ENCODE results near the gene KLHL28. TPM values are rescaled to one million over a fixed set of nuclear protein-coding genes. Genes with fewer than 3 reads are reported as not detected.
A peak's percentile ranks its signal among the peaks of the same experiment; 100 is the strongest.

KLHL28 gene, protein sequence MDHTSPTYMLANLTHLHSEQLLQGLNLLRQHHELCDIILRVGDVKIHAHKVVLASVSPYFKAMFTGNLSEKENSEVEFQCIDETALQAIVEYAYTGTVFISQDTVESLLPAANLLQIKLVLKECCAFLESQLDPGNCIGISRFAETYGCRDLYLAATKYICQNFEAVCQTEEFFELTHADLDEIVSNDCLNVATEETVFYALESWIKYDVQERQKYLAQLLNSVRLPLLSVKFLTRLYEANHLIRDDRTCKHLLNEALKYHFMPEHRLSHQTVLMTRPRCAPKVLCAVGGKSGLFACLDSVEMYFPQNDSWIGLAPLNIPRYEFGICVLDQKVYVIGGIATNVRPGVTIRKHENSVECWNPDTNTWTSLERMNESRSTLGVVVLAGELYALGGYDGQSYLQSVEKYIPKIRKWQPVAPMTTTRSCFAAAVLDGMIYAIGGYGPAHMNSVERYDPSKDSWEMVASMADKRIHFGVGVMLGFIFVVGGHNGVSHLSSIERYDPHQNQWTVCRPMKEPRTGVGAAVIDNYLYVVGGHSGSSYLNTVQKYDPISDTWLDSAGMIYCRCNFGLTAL
- 10 to 100 TPM; 13.8 to 16.5 TPM for total RNA-seq

DNA sequence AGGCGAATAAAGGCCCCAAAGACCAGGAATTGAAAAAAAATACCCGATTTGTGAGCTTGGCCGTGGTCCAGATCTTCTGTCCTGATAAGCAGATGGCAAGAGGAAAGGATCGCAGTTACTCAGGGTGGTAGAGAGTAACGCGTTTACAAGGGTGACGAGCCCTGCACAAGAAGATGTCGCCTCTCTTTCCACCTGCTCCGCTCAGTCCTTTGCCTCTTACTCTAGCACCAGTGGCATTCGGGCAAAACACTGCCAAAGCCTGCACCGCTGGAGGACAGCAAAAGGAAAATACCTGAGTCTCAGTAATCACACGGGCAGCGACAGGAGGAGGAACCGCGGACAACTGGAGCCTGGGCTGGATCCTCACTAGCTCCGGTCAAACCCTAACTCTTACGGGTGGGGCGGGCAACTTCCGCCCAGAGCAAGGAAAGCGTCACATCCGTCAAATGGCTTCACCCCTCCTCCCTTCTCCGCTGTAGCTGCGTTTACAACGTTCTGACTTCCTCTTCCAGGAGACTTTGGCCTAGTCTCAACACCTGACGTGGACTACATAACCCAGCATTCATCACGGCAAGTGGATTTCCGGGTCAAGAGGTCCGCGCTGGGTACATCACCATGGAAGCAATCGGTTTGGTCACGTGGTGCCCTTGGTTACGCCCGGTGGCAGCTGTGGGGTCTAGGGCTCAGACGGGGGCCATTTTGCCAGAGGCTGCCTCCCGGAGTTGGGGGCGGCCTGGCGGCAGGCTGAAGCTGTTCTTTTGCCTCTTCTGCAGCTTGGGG, at the start of gene KLHL28, which contains the start of gene TOGARAM1:
TSS of gene KLHL28 (minus strand) at position 394 of the 780 bp plus-strand sequence. CDS start 16,019 bp downstream, outside the sequence.
TSS of gene TOGARAM1 (plus strand) at position 637 of the 780 bp plus-strand sequence. CDS start 232 bp downstream, outside the sequence.
- ATAC-seq (peak; percentile 98), DNase-seq (ENCODE audit: low spot score) (peak; percentile 97)
- peaks cover 35 to 41% of the 10 kb centered on the region in 2 donors for H3K4me1 Mint-ChIP-seq (ENCODE audit: low read depth in 2 of 2)
- H3K27me3 Mint-ChIP-seq, result no peaks in the 10 kb centered on the region
- peaks cover 13% of the 10 kb centered on the region for H3K36me3 Mint-ChIP-seq
- H3K4me3 Mint-ChIP-seq, result no peak within 1 kb of the TSS
- no peak within 1 kb of the TSS for H3K27ac Mint-ChIP-seq
- no peaks in the 10 kb centered on the region for H3K9me3 Mint-ChIP-seq

DNA sequence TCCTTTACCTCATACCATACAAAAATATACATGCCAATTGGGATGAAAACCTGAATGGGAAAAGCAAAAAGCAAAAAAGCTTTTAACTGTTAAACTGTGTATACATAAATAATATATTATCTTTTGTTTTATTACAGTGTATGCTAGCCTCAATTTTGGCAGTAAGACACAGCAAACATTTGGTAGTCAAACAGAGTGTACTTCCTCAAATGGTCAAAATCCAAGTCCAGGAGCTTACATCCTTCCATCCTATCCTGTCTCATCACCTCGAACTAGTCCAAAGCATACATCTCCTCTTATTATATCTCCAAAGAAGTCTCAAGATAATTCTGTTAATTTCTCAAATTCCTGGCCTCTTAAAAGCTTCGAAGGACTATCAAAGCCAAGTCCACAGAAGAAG, 42.2 kb upstream of the KLHL28 start:
- ATAC-seq (no peak), DNase-seq (ENCODE audit: low spot score) (no peak)
- Mint-ChIP-seq H3K9me3 (no peaks in the 10 kb centered on the region), H3K27ac (no peak overlapping the region), H3K27me3 (no peaks in the 10 kb centered on the region), H3K4me3 (no peak overlapping the region), H3K4me1 (ENCODE audit: low read depth in 2 of 2) (no peaks in the 10 kb centered on the region), H3K36me3 (peaks cover 6% of the 10 kb centered on the region)

DNA sequence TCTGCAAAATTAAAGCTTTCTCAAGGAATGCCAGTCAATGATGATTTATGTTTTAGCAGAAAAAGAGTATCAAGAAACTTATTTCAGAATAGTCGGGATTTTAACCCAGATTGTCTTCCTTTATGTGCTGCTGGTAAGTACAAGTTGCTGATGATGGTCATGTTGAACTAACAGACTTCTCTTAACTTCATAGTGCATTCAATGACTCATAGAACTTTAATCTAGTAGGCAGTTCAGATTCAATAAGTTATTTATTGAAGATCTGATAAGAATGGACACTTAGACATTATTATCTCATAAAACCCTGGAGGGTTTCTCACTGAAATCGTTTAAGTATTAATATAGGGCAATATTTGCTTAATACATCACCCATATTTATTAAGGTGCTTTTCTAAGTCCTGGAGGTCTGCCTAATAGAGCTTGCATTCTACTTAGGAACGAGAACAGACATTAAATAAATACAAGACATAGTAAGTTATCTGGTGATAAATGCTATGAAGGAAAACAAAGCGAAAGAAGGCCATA, 34.1 kb upstream of the KLHL28 start:
- no peaks in the 10 kb centered on the region for H3K4me1 Mint-ChIP-seq (ENCODE audit: low read depth in 2 of 2)

DNA sequence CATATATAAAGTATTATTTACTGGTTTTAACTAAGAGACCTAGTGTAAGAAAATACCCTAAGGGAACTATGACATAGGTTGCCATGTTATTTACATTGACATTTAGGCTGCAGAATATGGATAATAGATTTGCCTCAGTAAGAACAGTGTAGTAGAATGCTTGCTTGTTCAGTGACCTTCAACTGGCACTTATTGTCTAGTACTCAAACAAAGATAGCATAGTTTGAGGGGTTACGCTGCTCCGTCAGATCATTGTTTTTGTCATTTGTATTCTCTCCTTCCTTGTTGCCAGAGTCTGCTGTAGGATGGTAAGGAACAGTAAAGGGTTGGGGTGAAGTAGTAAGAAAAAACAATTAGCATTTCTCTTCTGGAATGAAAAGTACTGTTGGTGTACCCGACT, 33.4 kb upstream of the KLHL28 start:
- Mint-ChIP-seq H3K27ac (no peak overlapping the region), H3K27me3 (no peaks in the 10 kb centered on the region), H3K4me1 (ENCODE audit: low read depth in 2 of 2) (peaks cover 0 to 4% of the 10 kb centered on the region in 2 donors), H3K4me3 (no peak overlapping the region), H3K36me3 (peaks cover 13% of the 10 kb centered on the region), H3K9me3 (no peaks in the 10 kb centered on the region)
- DNase-seq (ENCODE audit: low spot score) (no peak), ATAC-seq (no peak)

More for the DNA sequence above, 34.1 kb upstream of the KLHL28 start:
- no peak for DNase-seq (ENCODE audit: low spot score)
- Mint-ChIP-seq H3K4me3 (no peak overlapping the region), H3K36me3 (peaks cover 16% of the 10 kb centered on the region), H3K9me3 (no peaks in the 10 kb centered on the region), H3K27ac (no peak overlapping the region), H3K27me3 (no peaks in the 10 kb centered on the region)
- ATAC-seq, result no peak

DNA sequence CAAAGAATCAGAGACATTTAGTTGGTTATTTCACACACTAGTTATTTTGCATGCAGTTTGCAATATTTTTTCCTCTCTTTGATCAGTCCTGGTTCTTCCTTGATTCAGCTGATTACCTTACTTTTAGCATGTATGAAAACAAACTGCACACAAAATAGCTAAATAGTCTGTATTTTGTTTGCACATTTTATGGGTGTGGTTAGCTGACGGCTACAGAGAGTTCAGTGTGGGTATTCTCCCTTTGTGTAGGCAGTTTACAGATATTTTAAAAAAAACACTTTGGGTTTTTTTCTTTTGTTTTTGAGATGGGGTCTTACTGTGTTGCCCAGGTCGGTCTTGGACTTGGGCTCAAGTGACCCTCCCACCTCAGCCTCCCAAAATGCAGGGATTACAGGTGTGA, 28.8 kb upstream of the KLHL28 start:
- no peak for ATAC-seq
- Mint-ChIP-seq H3K4me1 (ENCODE audit: low read depth in 2 of 2) (peaks cover 7 to 10% of the 10 kb centered on the region in 2 donors), H3K27me3 (no peaks in the 10 kb centered on the region), H3K27ac (no peak overlapping the region), H3K9me3 (no peaks in the 10 kb centered on the region), H3K36me3 (no peaks in the 10 kb centered on the region), H3K4me3 (no peak overlapping the region)
- no peak for DNase-seq (ENCODE audit: low spot score)

DNA sequence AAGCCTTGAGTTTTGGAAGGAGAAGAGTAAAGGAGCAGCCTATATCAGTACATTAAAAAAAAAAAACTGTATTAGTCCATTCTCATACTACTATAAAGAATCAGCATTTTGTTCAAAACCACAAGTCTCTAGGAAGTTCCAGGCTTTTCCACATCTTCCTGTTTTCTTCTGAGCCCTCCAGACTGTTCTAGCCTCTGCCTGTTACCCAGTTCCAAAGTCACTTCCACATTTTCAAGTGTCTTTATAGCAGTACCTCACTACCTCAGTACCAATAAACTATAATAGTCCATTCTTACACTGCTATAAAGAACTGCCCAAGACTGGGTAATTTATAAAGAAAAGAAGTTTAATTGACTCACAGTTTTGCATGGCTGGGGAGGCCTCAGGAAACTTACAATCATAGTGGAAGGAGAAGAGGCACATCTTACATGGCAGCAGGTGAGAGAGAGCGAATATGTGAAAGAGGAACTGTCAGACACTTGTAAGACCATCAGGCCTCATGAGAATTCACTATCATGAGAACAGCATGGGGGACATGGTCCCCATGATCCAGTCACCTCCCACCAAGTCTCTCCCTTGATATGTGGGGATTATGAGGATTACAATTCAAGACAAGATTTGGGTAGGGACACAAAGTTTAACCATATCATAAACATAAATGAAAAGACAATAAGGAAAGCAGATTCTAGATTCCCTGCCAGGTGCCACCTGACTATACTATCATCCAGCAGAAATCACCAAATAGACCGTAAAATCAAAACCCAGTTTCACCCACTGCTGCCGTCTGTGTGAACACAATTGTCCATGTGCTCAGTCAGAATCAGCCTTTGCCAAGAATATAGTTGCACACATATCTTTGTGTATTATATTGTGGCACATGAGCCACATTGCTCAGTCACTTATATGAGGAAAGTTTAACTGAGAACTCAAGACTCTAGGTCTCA, 28.0 kb upstream of the KLHL28 start:
- Mint-ChIP-seq H3K4me1 (ENCODE audit: low read depth in 2 of 2) (peaks cover 7 to 10% of the 10 kb centered on the region in 2 donors), H3K9me3 (no peaks in the 10 kb centered on the region), H3K4me3 (no peak overlapping the region), H3K36me3 (no peaks in the 10 kb centered on the region), H3K27ac (no peak overlapping the region), H3K27me3 (no peaks in the 10 kb centered on the region)
- ATAC-seq (no peak), DNase-seq (ENCODE audit: low spot score) (no peak)

DNA sequence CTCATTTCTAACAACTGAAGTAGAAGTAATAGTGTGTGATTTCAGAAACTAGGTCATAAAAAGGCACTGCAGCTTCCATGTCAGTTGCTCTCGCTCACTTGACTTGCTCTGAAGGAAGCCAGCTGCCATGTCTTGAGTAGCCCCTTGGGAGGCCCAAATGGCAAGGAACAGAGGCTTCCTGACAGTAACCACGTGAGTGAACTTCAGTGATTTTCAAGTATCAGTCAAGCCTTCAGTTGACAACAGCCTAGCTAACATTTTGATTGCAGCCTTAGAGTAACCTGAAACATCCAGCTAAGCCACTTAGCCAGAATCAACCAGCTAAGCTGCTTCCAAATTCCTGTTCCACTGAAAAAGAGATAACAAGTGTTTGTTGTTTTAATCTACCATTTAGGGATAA, 26.9 kb upstream of the KLHL28 start:
- H3K4me1 Mint-ChIP-seq (ENCODE audit: low read depth in 2 of 2), result peaks cover 7 to 10% of the 10 kb centered on the region in 2 donors

DNA sequence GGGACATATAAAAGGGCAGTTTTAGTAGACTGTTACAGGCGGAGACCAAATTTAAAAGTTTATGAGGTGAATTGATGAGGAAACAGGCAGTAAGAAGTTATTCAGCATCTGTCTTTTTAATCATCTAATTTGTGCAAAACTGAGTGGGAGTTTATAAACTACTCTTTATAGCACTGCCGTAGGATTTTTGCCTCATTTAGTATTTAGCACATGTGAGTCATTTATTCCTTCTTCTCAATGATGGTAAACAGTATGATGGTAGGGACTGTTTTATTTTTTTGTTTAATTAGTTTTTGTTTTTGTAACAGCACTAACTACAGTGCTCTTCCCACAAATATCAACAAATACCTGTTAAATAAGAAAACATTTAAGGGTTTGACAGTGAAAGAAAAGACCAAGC, 20.8 kb upstream of the KLHL28 start:
- Mint-ChIP-seq H3K4me3 (no peak overlapping the region), H3K27me3 (no peaks in the 10 kb centered on the region), H3K4me1 (ENCODE audit: low read depth in 2 of 2) (peaks cover 17 to 26% of the 10 kb centered on the region in 2 donors), H3K27ac (no peak overlapping the region), H3K9me3 (no peaks in the 10 kb centered on the region), H3K36me3 (no peaks in the 10 kb centered on the region)
- ATAC-seq (no peak), DNase-seq (ENCODE audit: low spot score) (no peak)

More for the DNA sequence above, 26.9 kb upstream of the KLHL28 start:
- Mint-ChIP-seq H3K4me3 (no peak overlapping the region), H3K9me3 (no peaks in the 10 kb centered on the region), H3K27me3 (no peaks in the 10 kb centered on the region), H3K27ac (no peak overlapping the region), H3K36me3 (no peaks in the 10 kb centered on the region)
- ATAC-seq (no peak), DNase-seq (ENCODE audit: low spot score) (no peak)

DNA sequence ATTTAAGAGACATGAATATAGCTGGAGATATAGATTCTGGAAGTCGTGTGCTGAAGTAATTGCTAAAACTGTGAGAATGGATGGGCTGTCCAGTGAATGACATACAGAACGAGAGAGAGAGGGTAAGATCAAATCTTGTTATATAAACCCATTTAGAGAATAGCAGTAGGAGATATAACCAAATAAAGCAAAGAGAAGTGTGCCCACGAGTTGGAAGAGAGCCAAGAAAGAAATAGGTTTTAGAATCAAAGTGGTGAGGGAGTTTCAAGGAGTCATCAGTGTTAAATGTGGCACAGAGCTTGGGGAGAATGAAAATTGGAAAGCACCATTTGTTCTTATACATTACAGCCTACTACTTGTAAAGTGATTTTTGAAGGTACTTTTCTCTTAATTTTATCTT, 19.5 kb upstream of the KLHL28 start:
- no peak overlapping the region for H3K4me3 Mint-ChIP-seq
- H3K27me3 Mint-ChIP-seq, result no peaks in the 10 kb centered on the region
- no peaks in the 10 kb centered on the region for H3K36me3 Mint-ChIP-seq
- ATAC-seq, result no peak
- no peaks in the 10 kb centered on the region for H3K9me3 Mint-ChIP-seq
- DNase-seq (ENCODE audit: low spot score), result no peak
- H3K27ac Mint-ChIP-seq, result peak overlapping the region in 1 of 2 donors; percentile 9
- peaks cover 17 to 28% of the 10 kb centered on the region in 2 donors for H3K4me1 Mint-ChIP-seq (ENCODE audit: low read depth in 2 of 2)

DNA sequence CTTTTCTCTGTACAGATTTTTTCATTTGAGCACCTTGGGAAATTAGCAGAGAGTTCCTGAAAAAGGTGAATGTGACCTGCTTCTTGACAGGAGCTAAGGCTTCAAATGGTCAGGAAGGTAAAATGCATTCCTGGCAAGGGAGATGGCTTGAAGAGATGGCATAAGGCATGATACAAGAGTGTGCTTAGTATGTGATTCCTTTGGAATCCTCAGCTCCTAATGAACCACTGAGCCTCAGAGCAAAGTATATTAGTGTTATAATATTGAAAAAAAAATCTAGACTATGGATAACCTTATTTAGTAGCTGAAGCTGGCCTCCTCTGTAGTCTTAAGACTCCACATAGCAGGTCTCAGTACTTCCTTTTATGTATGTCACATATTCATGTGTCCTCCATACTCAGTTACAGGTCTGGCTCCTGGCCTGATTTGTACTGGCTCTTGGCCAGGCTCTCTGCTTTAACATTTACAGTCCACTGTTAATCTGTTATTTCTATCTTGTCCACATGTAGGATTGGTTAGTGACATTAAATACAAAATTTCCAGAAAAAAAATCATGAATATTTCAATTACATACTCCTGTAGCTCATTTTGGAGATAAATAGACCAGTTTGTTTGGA, 18.1 kb upstream of the KLHL28 start:
- Mint-ChIP-seq H3K4me1 (ENCODE audit: low read depth in 2 of 2) (peaks cover 17 to 32% of the 10 kb centered on the region in 2 donors), H3K36me3 (no peaks in the 10 kb centered on the region), H3K27ac (peak overlapping the region in 1 of 2 donors; percentile 9), H3K4me3 (no peak overlapping the region), H3K27me3 (no peaks in the 10 kb centered on the region), H3K9me3 (no peaks in the 10 kb centered on the region)
- DNase-seq (ENCODE audit: low spot score), result no peak
- no peak for ATAC-seq

DNA sequence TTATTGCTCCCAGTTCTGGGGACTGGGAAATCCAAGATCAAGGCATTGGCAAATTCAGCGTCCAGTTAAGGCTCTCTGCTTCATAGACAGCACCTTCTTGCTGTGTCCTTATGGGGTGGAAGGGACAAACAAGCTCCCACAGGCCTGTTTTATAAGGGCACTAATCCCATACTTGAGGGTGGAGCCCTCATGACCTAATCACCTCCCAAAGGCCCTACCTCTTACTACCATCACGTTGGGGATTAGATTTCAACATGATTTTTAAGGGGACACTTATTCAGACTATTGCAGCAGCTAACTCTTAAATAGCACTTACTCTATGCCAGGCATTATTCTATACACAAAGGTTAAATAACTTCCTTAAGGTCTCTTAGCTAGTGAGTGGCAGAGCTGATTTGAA, 17.5 kb upstream of the KLHL28 start:
- Mint-ChIP-seq H3K4me3 (no peak overlapping the region), H3K27me3 (no peaks in the 10 kb centered on the region), H3K4me1 (ENCODE audit: low read depth in 2 of 2) (peaks cover 17 to 33% of the 10 kb centered on the region in 2 donors), H3K9me3 (no peaks in the 10 kb centered on the region), H3K27ac (no peak overlapping the region), H3K36me3 (peaks cover under 1% of the 10 kb centered on the region)
- ATAC-seq (no peak), DNase-seq (ENCODE audit: low spot score) (no peak)

DNA sequence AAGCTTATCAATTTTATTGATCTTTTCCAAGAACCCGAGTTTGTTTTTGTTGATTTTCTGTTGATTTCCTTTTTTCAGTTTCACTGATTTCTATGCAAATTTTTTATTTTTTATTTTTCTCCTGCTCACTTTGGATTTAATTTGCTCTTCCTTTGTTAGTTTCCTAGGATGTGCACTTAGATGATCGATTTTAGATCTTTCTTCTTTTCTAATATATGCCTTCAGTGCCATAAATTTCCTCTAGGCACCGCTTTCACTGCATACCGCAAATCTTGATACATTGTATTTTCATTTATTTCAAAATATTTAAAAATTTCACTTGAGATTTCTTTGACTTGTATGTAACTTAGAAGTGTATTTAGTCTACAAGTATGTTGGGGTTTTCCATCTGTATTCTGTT, 9.7 kb upstream of the KLHL28 start:
- no peak overlapping the region for H3K4me3 Mint-ChIP-seq
- H3K27me3 Mint-ChIP-seq, result no peaks in the 10 kb centered on the region
- no peak for ATAC-seq
- no peak for DNase-seq (ENCODE audit: low spot score)
- H3K4me1 Mint-ChIP-seq (ENCODE audit: low read depth in 2 of 2), result peaks cover 53 to 65% of the 10 kb centered on the region in 2 donors
- H3K9me3 Mint-ChIP-seq, result peaks cover 11% of the 10 kb centered on the region
- peaks cover 53% of the 10 kb centered on the region for H3K36me3 Mint-ChIP-seq
- H3K27ac Mint-ChIP-seq, result no peak overlapping the region
